Pancreas (tissue), 10 donors: Measurements from ENCODE around the gene TSHZ2. TPM values are rescaled to one million over a fixed set of nuclear protein-coding genes. Genes with fewer than 3 reads are reported as not detected.

Source experiments
- ATAC-seq, 4 donors: fragments of 200-7000 bp; cut with Tn5 transposase; one replicate each; pipeline versions ENCODE4 v1.8.0 to v1.9.1; 2020; ENCODE audit warnings: mild to moderate bottlenecking in 4 of 4, moderate library complexity in 4 of 4
- DNase-seq, 6 donors: peaks; one replicate each; pipeline ENCODE4 v3.0.0-alpha.2; 2020
- FAIRE-seq: peaks from 2 replicates; lab custom pipeline; 2012; peaks lifted over from hg19 to GRCh38; lab: Jason Lieb, UNC
- H3K27ac ChIP-seq, 4 donors: fragments of 200-600 bp; sonication (generic); 1 replicate in 3 of 4; 2 replicates in 1 of 4; pipeline versions ENCODE4 v1.5.0 to v1.8.0; 2020
- H3K27me3 ChIP-seq, 4 donors: fragments of 200-600 bp; one replicate each; pipeline ENCODE4 v1.8.0; 2021
- H3K36me3 ChIP-seq, 3 donors: fragments of 200-600 bp; sonication (generic) in 1 of 3; one replicate each; pipeline versions ENCODE4 v1.5.0 to v1.8.0; 2020 to 2021
- H3K4me1 ChIP-seq, 3 donors: fragments of 200-600 bp; one replicate each; pipeline ENCODE4 v1.8.0; 2021
- H3K4me3 ChIP-seq, 4 donors: fragments of 200-600 bp; sonication (generic) in 2 of 4; one replicate each; pipeline versions ENCODE4 v1.5.0 to v1.8.0; 2020 to 2021
- H3K9me3 ChIP-seq, 4 donors: fragments of 200-600 bp; one replicate each; pipeline ENCODE4 v1.8.0; 2021
- CTCF ChIP-seq, 4 donors: fragments of 200-600 bp; sonication (generic) in 3 of 4; IDR thresholded peaks; one replicate each; pipeline versions ENCODE4 v1.5.0 to v1.8.0; 2021; ENCODE audit warnings: antibody characterized with exemption in 4 of 4
- WGBS, 2 donors: extraction: QIAGEN DNeasy Blood & Tissue Kit; methylation state at CpG; one replicate each; pipeline ENCODE4 v1.1.7; 2013; 5-methylcytosine and 5-hydroxymethylcytosine counted together
- intact Hi-C, 3 donors: fragments of 100-400 bp; cut with DNase I; formaldehyde crosslinking; loops; one replicate each; pipeline versions ENCODE4 v1.11.1 to v1.14.2; 2022
- polyA plus RNA-seq, 2 donors: library from polyadenylated mRNA; stranded (reverse); fragments of 200-250 nt; gene quantifications; one replicate each; pipeline ENCODE4 v1.2.3, GENCODE V29; 2013
- total RNA-seq, 6 donors: library from RNA; stranded (reverse); fragmentation: NEBNext Ultra II Directional in 4 of 6; extraction: Animal tissue kit (Norgen Biotek cat#: 25700) in 4 of 6; gene quantifications; one replicate each; pipeline versions ENCODE4 v1.2.1 to v1.2.4, GENCODE V29; 2021 to 2023
- donor health status: healthy with polysubstance abuse.
- donor health status: DM: no; HTN: no; CAD: no; lungs with moderate emphysema.
- donor health status: DM: no; HTN: no; CAD: no.
- donor health status: control.
- donor health status: control.
- donor health status: Bipolar disorder and iron deficiency.
- donor health status: DM: yes; HTN: yes; CAD: no.
- donor health status: DM: no; HTN: no; CAD: no.
- donor health status: DM: no; HTN: no; CAD: no.
- donor health status: DM: yes; HTN: yes; CAD: no.

TSHZ2 gene
- total and polyA plus RNA-seq, 8 donors = 2.2 to 23.5 (median 4.5) TPM

GRCh38 chr20:53124075-53124551 is 152.0 kb downstream of the TSHZ2 start:
- H3K36me3 ChIP-seq = no peaks in the 10 kb centered on the region
- H3K4me3 ChIP-seq = no peak overlapping the region
- ATAC-seq (peak in 2 of 4 donors; percentile 56 to 60), DNase-seq (peak in 2 of 6 donors; percentile 2 to 11), FAIRE-seq (no peak)
- 84 to 90% methylated on average over 3 of the region's 3 CpGs for WGBS, 2 donors
- no peak for TF ChIP-seq CTCF (IDR thresholded peaks at IDR 0.05)
- no peaks in the 10 kb centered on the region for H3K27me3 ChIP-seq
- H3K27ac ChIP-seq = no peak overlapping the region
- no peaks in the 10 kb centered on the region for H3K4me1 ChIP-seq
- intact Hi-C loops = no loop called here
- H3K9me3 ChIP-seq = no peaks in the 10 kb centered on the region

- H3K27me3 ChIP-seq = no peaks in the 10 kb centered on the region
- no peaks in the 10 kb centered on the region for H3K9me3 ChIP-seq
- H3K4me3 ChIP-seq = no peak overlapping the region
- ATAC-seq (no peak), DNase-seq (no peak), FAIRE-seq (no peak)
- H3K4me1 ChIP-seq = no peaks in the 10 kb centered on the region
- 76 to 86% methylated on average over 3 of the region's 3 CpGs for WGBS, 2 donors
- TF ChIP-seq CTCF (IDR thresholded peaks at IDR 0.05) = no peak
- H3K27ac ChIP-seq = no peak overlapping the region
- intact Hi-C loops = no loop called here
- no peaks in the 10 kb centered on the region for H3K36me3 ChIP-seq
These were observed 152.6 kb downstream of the TSHZ2 start for GRCh38 chr20:53124803-53125202.

GRCh38 chr20:53126185-53126584 is 154.0 kb downstream of the TSHZ2 start:
- no peaks in the 10 kb centered on the region for H3K27me3 ChIP-seq
- DNase-seq = no peak
- intact Hi-C loops = no loop called here
- FAIRE-seq = no peak
- no peak for ATAC-seq
- no peak overlapping the region for H3K27ac ChIP-seq
- H3K9me3 ChIP-seq = no peaks in the 10 kb centered on the region
- no peaks in the 10 kb centered on the region for H3K4me1 ChIP-seq
- no peak overlapping the region for H3K4me3 ChIP-seq
- 67 to 71% methylated on average over 7 of the region's 7 CpGs for WGBS, 2 donors
- H3K36me3 ChIP-seq = no peaks in the 10 kb centered on the region
- TF ChIP-seq CTCF (IDR thresholded peaks at IDR 0.05) = no peak

GRCh38 chr20:53127027-53127426 is 154.9 kb downstream of the TSHZ2 start:
- no peak overlapping the region for H3K27ac ChIP-seq
- 81 to 91% methylated on average over 2 of the region's 2 CpGs for WGBS, 2 donors
- no peak for DNase-seq

More at GRCh38 chr20:53127027-53127426, 154.9 kb downstream of the TSHZ2 start:
- intact Hi-C loops = no loop called here
- ATAC-seq (no peak), FAIRE-seq (no peak)
- H3K36me3 ChIP-seq = no peaks in the 10 kb centered on the region
- H3K27me3 ChIP-seq = no peaks in the 10 kb centered on the region
- H3K4me1 ChIP-seq = no peaks in the 10 kb centered on the region
- no peak for TF ChIP-seq CTCF (IDR thresholded peaks at IDR 0.05)
- no peaks in the 10 kb centered on the region for H3K9me3 ChIP-seq
- H3K4me3 ChIP-seq = no peak overlapping the region
